BE2C (cell line): Measurements from ENCODE around the gene GP9. TPM values are rescaled to one million over a fixed set of nuclear protein-coding genes. Genes with fewer than 3 reads are reported as not detected.

Source experiments
- DNase-seq: peaks from one replicate; pipeline ENCODE4 v3.0.0-alpha.2; 2020
- H3K27me3 ChIP-seq: fragments of 250-450 bp; sonication (Bioruptor Pico); 2 replicates; pipeline ENCODE4 v1.5.1; 2020; ENCODE audit warnings: mild to moderate bottlenecking
- H3K36me3 ChIP-seq: fragments of 250-450 bp; sonication (Bioruptor Pico); 2 replicates; pipeline ENCODE4 v1.5.1; 2020; ENCODE audit warnings: mild to moderate bottlenecking
- H3K4me1 ChIP-seq: fragments of 250-450 bp; sonication (Bioruptor Pico); 2 replicates; pipeline ENCODE4 v1.5.1; 2020
- H3K4me3 ChIP-seq: 2 replicates; pipeline ENCODE4 v1.5.1; 2011; ENCODE audit warnings: low read depth, low read length
- H3K9me3 ChIP-seq: fragments of 250-450 bp; sonication (Bioruptor Pico); 2 replicates; pipeline ENCODE4 v1.5.1; 2020
- CTCF ChIP-seq: IDR thresholded peaks from 2 replicates; pipeline ENCODE4 v1.5.1; 2012; ENCODE audit warnings: mild to moderate bottlenecking, low read depth, low read length
- polyA plus RNA-seq: library from polyadenylated mRNA; unstranded; fragments of >200 nt; gene quantifications from one replicate; pipeline ENCODE4 v1.2.1, GENCODE V29; 2012; ENCODE audit warnings: low read depth, missing spikeins; ENCODE audit not compliant: insufficient read length, insufficient read depth

GP9 gene
- polyA plus RNA-seq: not detected

- no peaks in the 10 kb centered on the region for H3K27me3 ChIP-seq
- H3K4me1 ChIP-seq: no peaks in the 10 kb centered on the region; the same call in 1 of the 2 replicates
- TF ChIP-seq CTCF: no peak
- no peaks in the 10 kb centered on the region for H3K36me3 ChIP-seq
- no peak for DNase-seq
- no peaks in the 10 kb centered on the region for H3K9me3 ChIP-seq
- H3K4me3 ChIP-seq: no peak within 1 kb of the TSS
These were observed at the start of gene GP9 for GRCh38 chr3:129060276-129061022. Gene GP9 (plus strand): TSS chr3:129060779. CDS start chr3:129061740, 961 bp downstream.

- H3K4me3 ChIP-seq: no peak overlapping the region
- no peaks in the 10 kb centered on the region for H3K27me3 ChIP-seq
- no peaks in the 10 kb centered on the region for H3K9me3 ChIP-seq
- H3K4me1 ChIP-seq: 0 out of 2 replicates have a peak, but pooled peaks cover 5% of the 10 kb centered on the region
- no peak for TF ChIP-seq CTCF
- no peak for DNase-seq
- H3K36me3 ChIP-seq: no peaks in the 10 kb centered on the region
These were observed 47.1 kb upstream of the GP9 start for GRCh38 chr3:129013491-129013891.

GRCh38 chr3:129014148-129014547 is 46.4 kb upstream of the GP9 start:
- no peak for DNase-seq
- Histone ChIP-seq H3K36me3 (no peaks in the 10 kb centered on the region), H3K27me3 (no peaks in the 10 kb centered on the region), H3K4me1 (peaks cover 5% of the 10 kb centered on the region; the same call in 1 of the 2 replicates), H3K9me3 (no peaks in the 10 kb centered on the region), H3K4me3 (no peak overlapping the region)
- TF ChIP-seq CTCF: no peak

- Histone ChIP-seq H3K27me3 (no peaks in the 10 kb centered on the region), H3K36me3 (no peaks in the 10 kb centered on the region), H3K9me3 (no peaks in the 10 kb centered on the region), H3K4me3 (no peak overlapping the region), H3K4me1 (peaks cover 5% of the 10 kb centered on the region; the same call in 1 of the 2 replicates)
- TF ChIP-seq CTCF: no peak
- DNase-seq: no peak
These were observed 45.7 kb upstream of the GP9 start for GRCh38 chr3:129014793-129015345.

GRCh38 chr3:129015388-129016105 is 45.0 kb upstream of the GP9 start:
- no peak overlapping the region for H3K4me3 ChIP-seq
- H3K36me3 ChIP-seq: no peaks in the 10 kb centered on the region
- DNase-seq: no peak

More at GRCh38 chr3:129015388-129016105, 45.0 kb upstream of the GP9 start:
- H3K27me3 ChIP-seq: no peaks in the 10 kb centered on the region
- peaks cover 5% of the 10 kb centered on the region; the same call in 1 of the 2 replicates for H3K4me1 ChIP-seq
- no peaks in the 10 kb centered on the region for H3K9me3 ChIP-seq
- no peak for TF ChIP-seq CTCF
